ENCODE results near the gene DIP2C.
"Not testable (repeated sequence)": the region's sequence is repeated elsewhere in the genome, so short reads cannot be mapped to it uniquely, and the experiment has no call there.

DIP2C gene

GRCh38 chr10:595473-595872 is 94.0 kb downstream of the DIP2C start:
- DNase-seq (ENCODE audit: low spot score), result no peak

DNA sequence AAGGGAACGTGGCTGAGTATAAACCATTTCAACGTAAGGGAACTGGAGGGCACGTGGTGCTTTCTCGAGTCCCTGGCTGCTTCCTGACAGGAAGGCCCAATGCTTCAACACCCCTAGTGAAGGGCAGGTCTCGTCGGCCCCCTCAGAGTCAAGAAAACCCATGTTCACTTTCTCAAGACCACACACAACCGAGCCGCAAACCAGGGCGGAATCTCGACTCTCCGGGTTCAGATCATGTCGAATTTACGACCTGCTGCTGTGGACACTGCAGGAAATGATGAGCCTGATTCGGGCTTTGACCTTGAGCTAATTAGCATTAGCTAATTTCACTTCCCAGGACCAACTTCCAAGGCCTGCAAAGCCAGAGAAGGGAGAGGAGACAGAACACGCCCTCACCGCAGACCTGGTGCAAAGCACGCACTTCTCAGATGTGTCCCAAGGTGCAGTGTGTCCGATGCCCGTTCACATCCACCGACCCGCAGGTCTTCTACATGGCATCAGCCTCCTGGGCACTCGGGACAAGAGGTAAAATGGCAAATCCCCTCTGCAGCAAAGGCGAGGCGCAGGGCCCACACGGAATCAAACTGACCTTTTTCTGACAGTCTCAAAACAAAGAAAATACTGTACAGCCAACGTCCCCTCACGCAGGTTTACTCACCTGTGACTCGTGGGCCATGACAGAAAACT is 94.7 kb downstream of the DIP2C start:
- DNase-seq (ENCODE audit: low spot score), result no peak

GRCh38 chr10:593901-594457 is 95.5 kb downstream of the DIP2C start:
- no peak for DNase-seq (ENCODE audit: low spot score)

GRCh38 chr10:593421-593820 is 96.0 kb downstream of the DIP2C start:
- DNase-seq (ENCODE audit: low spot score), result no peak

GRCh38 chr10:593016-593415 is 96.5 kb downstream of the DIP2C start:
- no peak for DNase-seq (ENCODE audit: low spot score)

DNA sequence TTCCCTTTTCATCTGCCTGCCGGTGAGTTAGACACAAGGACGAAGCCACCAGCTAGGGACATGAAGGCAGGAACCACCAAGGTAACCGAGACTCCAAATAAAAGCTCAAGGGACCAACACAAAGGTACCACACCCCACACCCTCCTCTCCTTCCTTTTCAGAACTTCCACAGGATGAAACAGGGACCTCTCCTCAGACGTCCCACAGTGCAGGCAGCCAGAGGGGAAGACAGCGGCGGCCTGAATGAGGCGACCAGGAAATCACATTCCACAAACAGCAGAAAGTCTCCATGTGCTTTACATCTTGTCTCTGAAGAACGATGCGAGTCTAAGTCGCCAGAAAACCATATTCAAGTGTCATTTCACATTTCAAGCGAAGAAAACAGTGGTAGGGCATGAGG is 97.8 kb downstream of the DIP2C start:
- no peak for DNase-seq (ENCODE audit: low spot score)

GRCh38 chr10:590721-591120 is 98.7 kb downstream of the DIP2C start:
- no peak for DNase-seq (ENCODE audit: low spot score)

- no peak for DNase-seq (ENCODE audit: low spot score)
These were observed 99.3 kb downstream of the DIP2C start for GRCh38 chr10:589961-590680.

- DNase-seq (ENCODE audit: low spot score), result no peak
These were observed 101.0 kb downstream of the DIP2C start for GRCh38 chr10:588246-589165.

DNA sequence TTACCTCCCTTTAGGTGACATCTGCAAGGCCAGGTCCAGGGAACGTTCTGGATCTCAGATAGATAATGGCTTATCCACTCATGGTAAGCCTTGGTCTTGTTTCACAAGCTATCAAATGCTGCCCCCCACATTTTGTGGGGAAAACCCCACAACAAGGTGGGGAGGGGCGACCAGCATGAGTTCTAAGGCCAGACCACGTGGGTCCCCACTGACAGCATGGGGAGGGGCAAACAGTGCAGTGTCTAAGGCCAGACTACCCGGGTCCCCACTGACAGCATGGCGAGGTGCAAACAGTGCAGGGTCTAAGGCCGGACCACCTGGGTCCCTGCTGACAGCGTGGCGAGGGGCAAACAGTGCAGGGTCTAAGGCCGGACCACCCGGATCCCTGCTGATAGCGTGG is 102.8 kb downstream of the DIP2C start:
- DNase-seq (ENCODE audit: low spot score), result no peak

GRCh38 chr10:586151-586550 is 103.3 kb downstream of the DIP2C start:
- DNase-seq (ENCODE audit: low spot score), result no peak

- DNase-seq (ENCODE audit: low spot score), result no peak
These were observed 104.0 kb downstream of the DIP2C start for GRCh38 chr10:585502-585901.

- DNase-seq (ENCODE audit: low spot score), result not testable (repeated sequence)
These were observed 104.8 kb downstream of the DIP2C start for GRCh38 chr10:584497-585290.

DNA sequence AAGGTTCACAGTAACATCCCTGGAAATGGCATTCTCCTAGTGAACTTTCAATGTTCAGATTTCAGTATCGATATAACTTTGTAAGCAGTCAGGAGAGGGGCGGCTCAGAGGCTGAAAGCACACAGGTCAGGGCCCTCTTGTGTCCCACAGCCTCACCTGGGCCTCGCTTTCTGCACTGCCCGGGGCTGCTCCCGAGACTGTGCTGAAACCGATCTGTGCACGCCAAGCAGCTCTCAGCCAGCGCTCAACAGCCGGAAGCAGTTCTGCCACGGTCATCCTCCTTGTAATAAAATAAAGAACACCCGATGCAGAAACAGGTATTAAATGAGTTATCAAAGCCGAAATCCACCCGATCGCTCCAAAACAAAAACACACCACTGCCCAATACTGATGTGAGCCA is 106.0 kb downstream of the DIP2C start:
- DNase-seq (ENCODE audit: low spot score), result no peak

GRCh38 chr10:581776-582330 is 107.6 kb downstream of the DIP2C start:
- DNase-seq (ENCODE audit: low spot score), result no peak

- DNase-seq (ENCODE audit: low spot score), result no peak
These were observed 108.7 kb downstream of the DIP2C start for GRCh38 chr10:580778-581177.

DNA sequence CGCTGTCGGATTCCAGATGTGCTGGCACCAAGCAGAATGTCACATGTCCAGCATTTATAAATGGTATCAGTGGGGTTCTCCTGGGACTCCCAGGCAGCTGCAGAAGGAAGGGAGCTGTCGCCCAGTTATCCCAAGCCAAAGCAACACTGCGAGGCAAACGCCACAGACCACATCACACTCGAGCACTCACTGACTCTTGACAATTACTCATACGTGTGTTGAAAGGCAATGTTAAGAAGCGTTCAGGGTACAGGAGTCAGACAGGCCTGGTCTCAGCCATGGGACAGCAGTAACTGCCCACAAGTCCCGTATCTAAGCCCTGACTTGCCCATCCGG is 113.4 kb downstream of the DIP2C start:
- no peak for DNase-seq (ENCODE audit: low spot score)

GRCh38 chr10:575402-576129 is 113.9 kb downstream of the DIP2C start:
- no peak for DNase-seq (ENCODE audit: low spot score)

GRCh38 chr10:572696-573095 is 116.8 kb downstream of the DIP2C start:
- DNase-seq (ENCODE audit: low spot score), result no peak

- no peak for DNase-seq (ENCODE audit: low spot score)
These were observed 117.6 kb downstream of the DIP2C start for GRCh38 chr10:571688-572451.
